A673 (cell line): Measurements from ENCODE around the gene COL5A1. TPM values are rescaled to one million over a fixed set of nuclear protein-coding genes. Genes with fewer than 3 reads are reported as not detected.

Source experiments
- BruUV-seq: library from RNA; stranded (reverse); fragments of 400-500 nt; replicated peaks from 2 replicates; lab custom pipeline; 2021; lab: Mats Ljungman, UMichigan
- CTCF ChIA-PET: fragments of 300-600 bp; sonication (Branson Sonifier 250); formaldehyde crosslinking; loops from one replicate; lab custom pipeline; 2022; ENCODE audit warnings: antibody characterized with exemption; lab: Charles Lee
- POLR2A ChIA-PET: fragments of 300-600 bp; sonication (Branson Sonifier 250); formaldehyde crosslinking; loops from one replicate; lab custom pipeline; 2022; ENCODE audit warnings: antibody characterized with exemption; ENCODE audit not compliant: low non-redundant PET; lab: Charles Lee
- DNase-seq: peaks from one replicate; pipeline ENCODE4 v3.0.0-alpha.2; 2015; ENCODE audit warnings: low spot score
- H3K27ac ChIP-seq: fragments of 200-600 bp; sonication (generic); 2 replicates; pipeline ENCODE4 v1.5.1; 2016; ENCODE audit warnings: mixed run types, low read depth, mild to moderate bottlenecking, mixed read lengths, antibody characterized with exemption, low read length; ENCODE audit not compliant: poor library complexity, severe bottlenecking
- H3K27me3 ChIP-seq: fragments of 200-600 bp; sonication (generic); replicated peaks from 2 replicates; pipeline ENCODE4 v1.6.1; 2017; ENCODE audit warnings: mixed run types, low read depth, mild to moderate bottlenecking, mixed read lengths, antibody characterized with exemption, low read length; ENCODE audit not compliant: insufficient read depth, poor library complexity
- H3K36me3 ChIP-seq: fragments of 200-600 bp; sonication (generic); 2 replicates; pipeline ENCODE4 v1.6.1; 2016; ENCODE audit warnings: mixed run types, mild to moderate bottlenecking, mixed read lengths, antibody characterized with exemption, low read length; ENCODE audit not compliant: insufficient read depth, poor library complexity, severe bottlenecking
- H3K4me1 ChIP-seq: fragments of 200-600 bp; sonication (generic); 2 replicates; pipeline ENCODE4 v1.6.1; 2017; ENCODE audit warnings: mixed run types, mild to moderate bottlenecking, mixed read lengths, antibody characterized with exemption, low read length; ENCODE audit not compliant: insufficient read depth, poor library complexity, severe bottlenecking
- H3K4me3 ChIP-seq: fragments of 200-600 bp; sonication (generic); 2 replicates; pipeline ENCODE4 v1.5.1; 2016; ENCODE audit warnings: low read depth, mixed run types, mild to moderate bottlenecking, mixed read lengths, low read length; ENCODE audit not compliant: poor library complexity, severe bottlenecking
- H3K9me3 ChIP-seq: fragments of 200-600 bp; sonication (generic); 2 replicates; pipeline ENCODE4 v1.6.1; 2016; ENCODE audit warnings: mixed run types, low read depth, mild to moderate bottlenecking, mixed read lengths, antibody characterized with exemption, low read length; ENCODE audit not compliant: poor library complexity, severe bottlenecking
- CTCF ChIP-seq: fragments of 300-800, 200-600 bp; sonication (generic); conservative IDR thresholded peaks from 2 replicates; pipeline ENCODE4 v1.5.1; 2017; ENCODE audit warnings: low read depth, mild to moderate bottlenecking, antibody characterized with exemption, low read length, moderate library complexity, mixed read lengths
- EZH2 ChIP-seq: fragments of 200-600 bp; sonication (generic); IDR thresholded peaks from 2 replicates; pipeline ENCODE4 v1.6.1; 2017; ENCODE audit warnings: borderline replicate concordance, low read depth, mild to moderate bottlenecking, mixed read lengths, antibody characterized with exemption, low read length; ENCODE audit not compliant: poor library complexity, severe bottlenecking
- intact Hi-C: fragments of 100-400 bp; cut with micrococcal nuclease; formaldehyde crosslinking; loops from one replicate; pipeline ENCODE4 v1.10.0; 2022; ENCODE audit not compliant: unreplicated experiment
- total RNA-seq: library from RNA; stranded (reverse); gene quantifications from 2 replicates; pipeline ENCODE4 v1.2.3, GENCODE V29; 2021

COL5A1 gene
- total RNA-seq, 1 experiment from 2014 or later = 33.6 TPM

DNA sequence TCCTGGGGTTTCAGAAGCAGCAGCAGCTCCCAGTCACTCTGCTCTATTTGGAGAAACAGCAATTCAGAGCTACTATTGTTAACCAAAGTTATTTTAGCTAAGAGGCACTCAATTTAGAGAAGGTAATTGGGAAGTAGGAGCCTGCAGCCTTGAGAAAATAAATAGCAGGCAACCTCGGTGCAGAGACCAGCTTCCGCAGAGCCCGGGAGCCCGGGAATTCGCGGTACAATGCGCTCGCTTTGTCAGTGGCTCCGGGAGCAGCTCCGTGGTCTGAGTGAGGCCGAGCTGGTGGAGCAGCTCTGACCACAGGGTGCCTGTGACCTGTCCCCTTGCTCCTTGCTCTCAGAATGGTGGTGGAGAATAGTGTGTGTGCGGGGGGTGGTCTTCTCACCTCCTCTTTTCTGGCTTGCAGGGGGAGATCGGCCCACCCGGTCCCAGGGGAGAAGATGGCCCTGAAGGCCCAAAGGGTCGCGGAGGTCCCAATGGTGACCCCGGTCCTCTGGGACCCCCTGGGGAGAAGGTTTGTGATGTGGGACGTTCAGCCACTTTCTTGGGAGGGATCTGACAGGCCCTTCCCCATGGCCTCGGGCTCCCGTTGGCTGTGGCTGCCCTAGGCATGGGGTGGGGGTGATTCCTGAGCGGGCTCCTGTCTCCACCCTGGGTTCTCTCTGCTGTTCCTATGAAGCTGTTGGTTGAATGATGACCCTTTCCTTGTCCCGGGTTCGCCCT, 143.1 kb downstream of the COL5A1 start:
- Histone ChIP-seq H3K36me3 (no peaks in the 10 kb centered on the region), H3K27ac (no peak overlapping the region)
- CTCF ChIA-PET = no interaction called here

GRCh38 chr9:134785325-134786108, 143.9 kb downstream of the COL5A1 start:
- ChIA-PET CTCF (no interaction called here), POLR2A (no interaction called here)
- no peak for TF ChIP-seq CTCF
- no peak for TF ChIP-seq EZH2
- Histone ChIP-seq H3K9me3 (no peaks in the 10 kb centered on the region), H3K36me3 (no peaks in the 10 kb centered on the region), H3K27me3 (no peaks in the 10 kb centered on the region), H3K4me3 (no peak overlapping the region), H3K4me1 (no peaks in the 10 kb centered on the region), H3K27ac (no peak overlapping the region)
- no peak for DNase-seq
- BruUV-seq = no TSS peak
- intact Hi-C loops = no loop called here

More for the DNA sequence above, 143.1 kb downstream of the COL5A1 start:
- no peak for DNase-seq
- Histone ChIP-seq H3K9me3 (no peaks in the 10 kb centered on the region), H3K4me1 (no peaks in the 10 kb centered on the region), H3K27me3 (no peaks in the 10 kb centered on the region), H3K4me3 (no peak overlapping the region)
- POLR2A ChIA-PET = no interaction called here
- intact Hi-C loops = no loop called here
- TF ChIP-seq EZH2 = no peak
- TF ChIP-seq CTCF = no peak
- BruUV-seq = no TSS peak

DNA sequence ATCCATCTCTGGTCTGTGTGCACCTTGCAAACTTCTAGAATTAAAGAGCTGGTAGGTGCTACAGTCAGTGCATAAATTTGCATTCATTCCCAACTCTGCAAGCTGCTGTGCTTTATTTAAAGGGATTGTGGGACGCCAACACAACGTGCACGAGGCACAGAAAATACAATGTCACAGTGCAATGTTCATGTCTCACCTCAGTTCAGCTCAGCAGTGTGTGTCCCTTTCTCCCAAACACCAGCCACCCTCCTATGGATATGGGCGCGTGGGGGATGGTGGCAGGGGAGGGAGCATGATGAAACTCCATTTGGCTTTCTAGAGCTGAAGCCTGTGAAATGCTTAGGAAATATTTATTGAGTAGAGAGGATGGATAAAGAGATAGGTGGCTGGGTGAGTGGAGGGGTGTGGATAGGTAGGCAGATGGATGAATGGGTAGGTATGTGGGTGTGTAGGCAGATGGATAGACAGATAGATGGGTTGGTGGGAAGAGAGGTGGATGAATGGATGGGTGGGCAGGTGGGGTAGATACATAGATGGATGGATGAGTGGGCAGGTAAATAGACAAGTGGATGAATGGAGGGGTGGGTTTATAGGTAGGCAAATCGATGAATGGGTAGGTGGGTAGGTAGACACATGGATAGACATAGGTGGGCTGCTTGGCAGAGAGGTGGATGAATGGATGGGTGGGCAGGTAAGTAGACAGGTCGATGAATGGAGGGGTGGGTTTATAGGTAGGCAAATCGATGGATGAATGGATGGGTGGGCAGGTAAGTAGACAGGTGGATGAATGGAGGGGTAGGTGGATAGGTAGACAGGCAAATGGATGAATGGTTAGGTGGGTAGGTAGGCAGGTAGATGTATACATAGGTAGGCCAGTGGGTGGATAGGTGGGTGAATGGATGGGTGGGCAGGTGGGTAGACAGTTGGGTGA, 146.3 kb downstream of the COL5A1 start:
- no peaks in the 10 kb centered on the region for H3K4me1 ChIP-seq
- DNase-seq = no peak
- no peak overlapping the region for H3K4me3 ChIP-seq
- intact Hi-C loops = no loop called here
- H3K27me3 ChIP-seq = no peaks in the 10 kb centered on the region
- H3K36me3 ChIP-seq = no peaks in the 10 kb centered on the region
- CTCF ChIA-PET = no interaction called here
- TF ChIP-seq EZH2 (no peak), CTCF (no peak)
- no peak overlapping the region for H3K27ac ChIP-seq
- POLR2A ChIA-PET = no interaction called here
- H3K9me3 ChIP-seq = no peaks in the 10 kb centered on the region
- no TSS peak for BruUV-seq
